Measurements from ENCODE around the gene HM13.

GRCh38 chr20:31490752-31491151 is 23.5 kb upstream of the HM13 start:
- TF ChIP-seq, protein P1, sequence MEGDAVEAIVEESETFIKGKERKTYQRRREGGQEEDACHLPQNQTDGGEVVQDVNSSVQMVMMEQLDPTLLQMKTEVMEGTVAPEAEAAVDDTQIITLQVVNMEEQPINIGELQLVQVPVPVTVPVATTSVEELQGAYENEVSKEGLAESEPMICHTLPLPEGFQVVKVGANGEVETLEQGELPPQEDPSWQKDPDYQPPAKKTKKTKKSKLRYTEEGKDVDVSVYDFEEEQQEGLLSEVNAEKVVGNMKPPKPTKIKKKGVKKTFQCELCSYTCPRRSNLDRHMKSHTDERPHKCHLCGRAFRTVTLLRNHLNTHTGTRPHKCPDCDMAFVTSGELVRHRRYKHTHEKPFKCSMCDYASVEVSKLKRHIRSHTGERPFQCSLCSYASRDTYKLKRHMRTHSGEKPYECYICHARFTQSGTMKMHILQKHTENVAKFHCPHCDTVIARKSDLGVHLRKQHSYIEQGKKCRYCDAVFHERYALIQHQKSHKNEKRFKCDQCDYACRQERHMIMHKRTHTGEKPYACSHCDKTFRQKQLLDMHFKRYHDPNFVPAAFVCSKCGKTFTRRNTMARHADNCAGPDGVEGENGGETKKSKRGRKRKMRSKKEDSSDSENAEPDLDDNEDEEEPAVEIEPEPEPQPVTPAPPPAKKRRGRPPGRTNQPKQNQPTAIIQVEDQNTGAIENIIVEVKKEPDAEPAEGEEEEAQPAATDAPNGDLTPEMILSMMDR (IDR thresholded peaks at IDR 0.05) = no peak
- TF ChIP-seq EP300 (IDR thresholded peaks at IDR 0.05) (no peak), POLR2A (IDR thresholded peaks at IDR 0.05) (no peak)

All from ovary (tissue), 3 donors.